SK-N-SH (cell line): Measurements from ENCODE around the gene SORBS1.

Experiments
- CTCF ChIP-seq: fragments of 200-600 bp; sonication (generic); IDR thresholded peaks from 2 replicates; pipeline ENCODE4 v1.6.1; 2017; ENCODE audit warnings: antibody characterized with exemption, mild to moderate bottlenecking, moderate library complexity
- EP300 ChIP-seq, 2 experiments: IDR thresholded peaks; 2 replicates each; pipeline versions ENCODE4 v1.4.0 to v1.6.1; 2012; ENCODE audit warnings: borderline replicate concordance in 1 of 2, low read depth in 1 of 2, low read length in 1 of 2
- EZH2phosphoT487 ChIP-seq: fragments of 200-600 bp; sonication (generic); IDR thresholded peaks from 2 replicates; pipeline ENCODE4 v1.6.1; 2017; ENCODE audit warnings: low read depth, mixed run types, mild to moderate bottlenecking, antibody characterized with exemption, moderate library complexity, borderline replicate concordance
- FOSL2 ChIP-seq: IDR thresholded peaks from 2 replicates; pipeline ENCODE4 v1.4.0; 2012; ENCODE audit warnings: low read depth, mild to moderate bottlenecking, moderate library complexity, borderline replicate concordance
- MXI1 ChIP-seq: IDR thresholded peaks from 2 replicates; pipeline ENCODE4 v1.6.1; 2012; ENCODE audit warnings: mild to moderate bottlenecking, low read depth, low read length, improper control_type of control experiment
- NFIC ChIP-seq: IDR thresholded peaks from 2 replicates; pipeline ENCODE4 v1.4.0; 2012; ENCODE audit warnings: borderline replicate concordance
- POLR2AphosphoS5 ChIP-seq: IDR thresholded peaks from 2 replicates; pipeline ENCODE4 v1.6.1; 2012; ENCODE audit warnings: low read depth, low read length
- RCOR1 ChIP-seq: fragments of 150-350 bp; IDR thresholded peaks from 2 replicates; pipeline ENCODE4 v1.6.1; 2017; ENCODE audit warnings: antibody characterized with exemption, low read length
- REST ChIP-seq: IDR thresholded peaks from 2 replicates; pipeline ENCODE4 v1.6.1; 2012; ENCODE audit warnings: mild to moderate bottlenecking, low read depth, low read length, moderate library complexity
- YY1 ChIP-seq: IDR thresholded peaks from 2 replicates; pipeline ENCODE4 v1.4.0; 2012; ENCODE audit warnings: low read depth, mild to moderate bottlenecking

GRCh38 chr10:95377950-95378349, 183.2 kb downstream of the SORBS1 start:
- TF ChIP-seq CTCF (no peak), FOSL2 (no peak), REST (no peak), MXI1 (peak; percentile 39; the same call in 1 of the 2 replicates), NFIC (no peak), EP300 (IDR thresholded peaks at IDR 0.05; ENCODE audit: borderline replicate concordance in 1 of 2, low read depth in 1 of 2, low read length in 1 of 2) (0 out of 4 replicates have a peak, but pooled peaks of 1 of the 2 experiments have one; percentile 44), EZH2phosphoT487 (no peak), YY1 (no peak), POLR2AphosphoS5 (no peak), RCOR1 (peak; percentile 63; the same call in 1 of the 2 replicates)
